ENCODE data around the gene PLEKHO1.
"Not testable (repeated sequence)": the region's sequence is repeated elsewhere in the genome, so short reads cannot be mapped to it uniquely, and the experiment has no call there.

The PLEKHO1 gene

DNA sequence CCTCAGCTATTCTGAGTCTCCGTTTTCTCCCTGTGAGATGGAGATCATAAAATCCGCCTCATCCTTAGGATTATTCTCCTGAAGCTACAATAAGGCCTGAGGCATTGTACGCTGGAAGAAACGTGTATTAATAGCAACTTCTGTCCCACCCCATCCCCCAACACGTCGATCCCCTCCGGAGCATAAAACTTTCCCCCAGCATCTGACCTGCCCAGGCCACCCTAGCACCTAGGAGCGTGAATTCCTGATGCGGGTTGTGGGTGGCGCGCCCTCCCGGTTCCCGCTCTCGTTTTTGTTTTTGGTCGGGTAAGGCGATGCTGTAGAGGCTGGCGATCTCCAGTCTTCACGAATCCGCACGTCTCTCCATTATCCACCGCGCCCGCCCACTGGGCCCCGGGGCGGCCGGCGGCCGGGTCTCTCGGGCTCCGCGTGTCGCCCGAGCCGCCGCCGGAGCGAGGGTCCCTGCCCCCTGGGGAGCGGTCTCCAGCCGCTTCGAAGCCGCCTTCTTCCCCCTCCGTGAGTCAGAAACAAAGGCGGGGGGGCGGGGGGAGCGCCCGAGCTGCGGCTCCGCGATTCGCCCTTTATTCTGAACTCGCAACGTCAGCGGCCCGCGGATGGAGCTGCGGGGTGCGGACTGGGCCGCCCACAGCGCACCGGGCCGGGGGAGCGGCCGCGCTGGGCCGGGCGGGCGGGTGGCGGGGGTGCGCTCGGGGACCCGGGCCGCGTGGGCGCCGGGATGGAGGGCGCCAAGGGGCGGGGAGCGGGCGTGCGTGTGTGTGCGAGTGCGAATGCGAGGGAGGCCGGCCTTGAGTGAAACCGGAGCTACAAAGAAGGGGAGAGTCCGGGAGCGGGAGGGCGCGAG lies at the start of gene PLEKHO1:
Gene PLEKHO1, plus strand, starts transcription at position 646 of the 862 bp plus-strand sequence. CDS start 342 bp downstream, outside the sequence.
- DNase-seq, result peak; percentile 77

GRCh38 chr1:150102986-150103385 lies 46.7 kb upstream of the PLEKHO1 start:
- DNase-seq, result no peak

DNA sequence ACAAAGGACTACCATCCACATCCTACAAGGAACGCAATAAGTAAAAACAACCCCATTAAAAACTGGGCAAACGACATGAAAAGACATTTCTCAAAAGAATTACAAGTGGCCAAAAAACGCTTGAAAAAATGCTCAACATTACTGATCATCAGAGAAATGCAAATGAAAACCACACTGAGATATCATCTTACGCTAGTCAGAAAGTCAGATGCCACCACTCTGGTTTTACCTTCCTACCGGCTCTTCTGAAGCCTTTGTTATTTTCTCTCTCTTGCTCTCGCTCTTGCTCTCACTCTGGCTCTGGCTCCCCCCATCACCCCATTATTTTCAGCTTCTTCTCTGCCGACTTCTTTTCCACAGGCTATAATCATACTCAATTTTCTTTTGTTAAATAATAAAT lies 43.4 kb upstream of the PLEKHO1 start:
- DNase-seq, result no peak

GRCh38 chr1:150109586-150109985 lies 40.1 kb upstream of the PLEKHO1 start:
- no peak for DNase-seq

DNA sequence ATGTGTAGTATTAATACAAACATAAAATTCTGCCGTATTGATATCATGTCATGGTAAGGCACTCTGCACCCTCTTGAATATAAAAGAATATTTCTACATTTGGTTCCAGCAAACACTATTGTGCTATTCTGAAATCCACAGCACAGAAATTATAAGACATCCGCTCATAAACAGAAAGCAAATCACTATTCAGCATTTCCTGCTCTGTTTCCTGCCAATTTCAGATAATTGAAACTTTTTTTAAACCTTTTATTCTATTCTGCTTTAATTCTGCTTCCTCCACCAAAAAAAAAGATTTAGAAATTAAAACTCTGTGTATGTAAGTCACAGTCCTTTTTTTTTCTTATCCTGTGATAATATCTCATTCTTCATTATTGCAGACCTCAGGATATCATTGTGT lies 39.6 kb upstream of the PLEKHO1 start:
- no peak for DNase-seq

DNA sequence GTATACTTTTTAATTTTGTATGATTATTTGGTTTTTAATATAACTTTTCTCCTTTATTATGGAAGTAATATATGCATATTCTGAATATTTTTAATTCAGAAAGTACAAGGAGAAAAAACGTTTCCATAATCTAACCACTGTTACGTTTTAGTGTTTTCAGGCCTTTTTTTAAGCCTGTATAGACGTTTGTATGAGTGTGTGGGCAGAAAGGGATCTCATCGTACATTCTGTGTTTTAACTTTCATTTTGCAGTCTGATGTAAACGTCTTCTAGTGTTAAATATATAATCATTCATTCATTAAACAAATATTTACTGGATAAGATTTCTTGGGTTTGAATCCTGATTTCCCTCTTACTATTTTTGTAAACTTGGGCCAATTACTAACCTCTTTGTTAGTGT lies 38.0 kb upstream of the PLEKHO1 start:
- DNase-seq, result no peak

GRCh38 chr1:150115121-150115520 lies 34.6 kb upstream of the PLEKHO1 start:
- no peak for DNase-seq

- no peak for DNase-seq
Observed at GRCh38 chr1:150118716-150119115, 31.0 kb upstream of the PLEKHO1 start.

- DNase-seq, result no peak
Observed at GRCh38 chr1:150121236-150121862, 28.4 kb upstream of the PLEKHO1 start.

GRCh38 chr1:150126811-150127210 lies 22.9 kb upstream of the PLEKHO1 start:
- no peak for DNase-seq

GRCh38 chr1:150127464-150127863 lies 22.3 kb upstream of the PLEKHO1 start:
- no peak for DNase-seq

DNA sequence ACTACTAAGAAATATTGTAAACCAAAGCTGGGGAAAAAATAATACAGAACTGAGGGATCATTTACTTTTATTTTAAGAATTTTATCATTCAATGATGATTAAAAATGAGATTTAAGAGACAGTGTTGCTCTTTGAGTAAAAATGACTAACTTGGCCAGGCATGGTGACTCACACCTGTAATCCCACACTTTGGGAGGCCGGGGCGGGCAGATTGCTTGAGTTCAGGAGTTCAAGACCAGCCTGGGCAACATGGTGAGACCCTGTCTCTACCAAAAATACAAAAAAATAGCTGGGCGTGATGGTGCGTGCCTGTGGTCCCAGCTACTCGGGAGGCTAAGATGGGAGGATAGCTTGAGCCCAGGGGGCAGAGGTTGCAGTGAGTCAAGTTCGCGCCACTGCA lies 21.8 kb upstream of the PLEKHO1 start:
- DNase-seq, result no peak

- no peak for DNase-seq
Observed at GRCh38 chr1:150132372-150132771, 17.3 kb upstream of the PLEKHO1 start.

GRCh38 chr1:150134537-150134936 lies 15.2 kb upstream of the PLEKHO1 start:
- no peak for DNase-seq

- DNase-seq, result peak; percentile 24
Observed at GRCh38 chr1:150135400-150135799, 14.3 kb upstream of the PLEKHO1 start.

DNA sequence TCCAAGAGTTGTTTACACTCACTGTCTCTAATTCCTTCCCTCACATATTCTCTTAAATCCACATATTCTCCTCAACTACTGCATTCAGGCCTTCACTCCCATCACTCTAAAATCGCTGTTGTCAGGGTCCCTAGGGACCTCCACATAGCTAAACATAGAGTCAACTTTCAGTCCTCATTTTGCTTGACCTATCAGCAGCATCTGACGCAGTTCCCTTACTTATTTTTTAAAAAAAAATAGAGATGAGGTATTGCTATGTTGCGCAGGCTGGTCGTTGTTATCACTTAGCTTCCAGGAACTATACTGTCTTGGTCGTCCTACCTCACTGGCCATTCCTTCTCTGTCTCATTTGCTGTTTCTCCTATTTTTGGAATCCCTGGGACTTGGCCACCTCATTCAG lies 11.7 kb upstream of the PLEKHO1 start:
- DNase-seq, result no peak

- no peak for DNase-seq
Observed at GRCh38 chr1:150141452-150141851, 8.3 kb upstream of the PLEKHO1 start.

DNA sequence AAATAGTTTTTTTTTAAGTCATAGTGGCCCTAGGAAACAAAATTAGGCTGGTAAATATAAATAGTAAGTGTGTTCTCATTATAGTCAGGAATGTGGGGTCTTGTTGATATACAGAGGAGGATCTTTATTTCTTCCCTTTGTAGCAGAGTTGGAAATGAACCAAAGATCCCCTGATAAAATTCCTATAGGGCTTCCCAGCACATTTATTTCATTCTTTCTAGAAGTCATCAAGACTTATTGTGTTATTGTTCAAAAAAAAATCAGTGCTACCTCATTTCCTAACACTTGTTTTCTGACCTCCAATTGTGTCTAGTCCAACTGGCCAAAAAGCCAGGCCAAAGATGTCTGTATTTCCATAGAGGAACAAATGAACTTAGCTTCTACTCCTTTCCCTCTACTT lies 7.6 kb upstream of the PLEKHO1 start:
- no peak for DNase-seq

- no peak for DNase-seq
Observed at GRCh38 chr1:150144606-150145005, 5.1 kb upstream of the PLEKHO1 start.

DNA sequence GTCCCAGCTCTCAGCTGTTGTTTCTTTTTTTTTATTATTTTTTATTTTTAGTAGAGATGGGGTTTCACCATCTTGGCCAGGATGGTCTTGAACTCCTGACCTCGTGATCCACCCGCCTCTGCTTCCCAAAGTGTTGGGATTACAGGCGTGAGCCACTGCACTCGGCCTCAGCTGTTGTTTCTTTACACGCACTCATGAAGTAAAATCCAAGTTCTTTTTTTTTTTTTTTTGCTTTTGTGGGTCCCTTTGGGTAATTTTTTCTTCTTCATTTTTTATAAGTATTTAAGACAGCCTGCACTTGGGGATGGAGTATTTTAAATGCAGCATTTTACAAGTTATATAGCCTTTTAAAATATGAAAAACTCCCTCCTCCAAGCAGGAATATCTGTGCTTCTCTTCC lies 3.7 kb upstream of the PLEKHO1 start:
- not testable (repeated sequence) for DNase-seq

DNA sequence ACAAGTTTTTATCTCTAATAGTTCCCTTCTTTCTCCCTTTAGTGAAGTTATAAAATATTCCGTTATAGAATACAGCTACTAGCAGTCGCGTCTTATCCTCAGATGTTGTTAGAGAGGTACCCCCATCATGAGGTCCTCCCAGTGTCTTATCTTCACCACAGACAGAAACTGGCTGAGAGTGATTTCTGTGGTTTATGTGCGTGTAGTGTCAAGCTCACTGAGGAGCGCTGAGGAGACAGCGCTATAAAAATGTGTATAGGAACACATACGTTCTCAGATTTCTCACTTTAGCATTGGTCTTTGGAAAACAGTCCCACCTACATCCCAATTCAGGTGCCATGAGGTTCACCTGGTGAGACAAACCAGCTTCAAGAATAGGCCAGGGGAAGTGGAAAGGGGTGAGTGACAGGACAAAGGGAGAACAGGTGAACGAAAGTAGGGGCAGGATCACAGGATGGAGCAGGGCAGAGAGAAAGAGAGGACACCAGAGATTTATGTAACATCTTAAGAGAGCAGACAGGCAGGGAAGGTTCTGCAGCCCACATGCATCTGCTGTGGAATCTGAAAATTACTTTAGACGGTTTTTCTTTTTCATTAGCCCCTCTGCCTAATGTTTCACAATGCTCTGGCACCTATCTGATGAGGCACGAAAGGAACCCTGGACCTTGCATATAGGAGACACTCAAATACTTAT lies 2.7 kb upstream of the PLEKHO1 start:
- no peak for DNase-seq

GRCh38 chr1:150148837-150149270 lies 862 bp upstream of the PLEKHO1 start:
- no peak for DNase-seq

DNA sequence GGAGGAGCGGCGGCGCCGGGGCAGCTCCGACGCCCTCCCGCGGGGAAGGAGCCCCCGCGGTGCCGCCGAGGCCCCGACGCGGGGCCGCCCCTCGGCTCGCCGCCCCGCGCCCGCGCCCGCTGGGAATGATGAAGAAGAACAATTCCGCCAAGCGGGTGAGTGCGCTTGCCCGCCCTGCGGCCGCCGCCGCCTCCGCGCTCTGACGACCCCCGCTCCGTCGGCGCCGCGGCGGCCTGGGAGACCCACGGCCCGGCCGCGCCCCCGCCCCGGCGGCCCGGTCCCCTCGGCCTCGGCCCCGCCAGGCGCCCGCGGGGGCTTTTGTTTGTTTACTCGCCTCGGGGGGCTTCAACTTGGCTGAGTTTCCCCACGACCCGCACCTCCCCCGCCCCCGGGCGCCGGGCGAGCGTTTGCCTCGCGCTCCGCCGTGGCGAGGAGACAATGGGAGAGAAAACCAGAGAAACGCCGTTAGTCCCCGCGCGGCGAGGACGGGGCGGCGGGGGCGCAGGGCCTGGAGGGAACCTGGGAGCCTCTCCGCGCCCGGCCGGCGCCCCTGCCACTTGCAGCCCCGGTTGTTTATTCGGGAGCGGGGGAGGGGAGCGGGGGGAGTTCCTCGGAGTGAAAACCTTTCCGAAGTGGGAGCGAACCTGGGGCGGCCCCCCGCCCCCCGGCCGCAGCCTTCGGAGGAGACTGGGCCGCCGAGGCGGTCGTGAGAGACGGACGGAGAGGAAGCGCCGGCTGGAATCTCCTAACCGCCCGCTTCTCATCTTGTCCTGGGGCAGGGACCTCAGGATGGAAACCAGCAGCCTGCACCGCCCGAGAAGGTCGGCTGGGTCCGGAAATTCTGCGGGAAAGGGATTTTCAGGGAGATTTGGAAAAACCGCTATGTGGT lies 661 bp downstream of the PLEKHO1 start:
- no peak for DNase-seq
